HG03159 (cell line): Measurements from ENCODE around the gene LDLRAD3.

Experiments used
- ATAC-seq: cut with Tn5 transposase; IDR thresholded peaks from one replicate; pipeline ENCODE4 v1.9.1; 2021; ENCODE audit warnings: mild to moderate bottlenecking, moderate library complexity; ENCODE audit not compliant: unreplicated experiment

The LDLRAD3 gene

DNA sequence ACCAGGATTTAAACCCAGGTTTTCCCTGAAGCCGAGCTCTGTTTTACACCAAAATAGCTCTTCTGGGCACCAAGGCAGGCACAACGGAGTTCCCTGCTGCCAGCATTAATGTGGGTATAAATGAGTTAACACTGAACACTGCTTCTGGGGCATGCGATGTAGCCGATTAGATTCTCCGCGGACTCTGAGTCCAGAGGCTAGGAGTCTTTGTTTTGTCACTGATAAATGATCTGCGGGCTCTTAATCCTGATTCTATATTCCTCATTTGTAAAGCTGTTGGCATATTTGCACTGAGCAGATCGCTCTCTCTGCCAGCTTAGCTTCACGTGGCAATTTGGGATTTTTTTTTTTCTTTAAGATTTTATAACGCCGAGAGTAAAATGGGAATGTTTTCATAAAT is 16.8 kb upstream of the LDLRAD3 start:
- ATAC-seq: no peak

GRCh38 chr11:35927682-35928081 is 16.2 kb upstream of the LDLRAD3 start:
- no peak for ATAC-seq

GRCh38 chr11:35928688-35929395 is 15.0 kb upstream of the LDLRAD3 start:
- no peak for ATAC-seq

GRCh38 chr11:35930466-35930865 is 13.4 kb upstream of the LDLRAD3 start:
- no peak for ATAC-seq

- no peak for ATAC-seq
Measured at GRCh38 chr11:35932121-35932520, 11.7 kb upstream of the LDLRAD3 start.

DNA sequence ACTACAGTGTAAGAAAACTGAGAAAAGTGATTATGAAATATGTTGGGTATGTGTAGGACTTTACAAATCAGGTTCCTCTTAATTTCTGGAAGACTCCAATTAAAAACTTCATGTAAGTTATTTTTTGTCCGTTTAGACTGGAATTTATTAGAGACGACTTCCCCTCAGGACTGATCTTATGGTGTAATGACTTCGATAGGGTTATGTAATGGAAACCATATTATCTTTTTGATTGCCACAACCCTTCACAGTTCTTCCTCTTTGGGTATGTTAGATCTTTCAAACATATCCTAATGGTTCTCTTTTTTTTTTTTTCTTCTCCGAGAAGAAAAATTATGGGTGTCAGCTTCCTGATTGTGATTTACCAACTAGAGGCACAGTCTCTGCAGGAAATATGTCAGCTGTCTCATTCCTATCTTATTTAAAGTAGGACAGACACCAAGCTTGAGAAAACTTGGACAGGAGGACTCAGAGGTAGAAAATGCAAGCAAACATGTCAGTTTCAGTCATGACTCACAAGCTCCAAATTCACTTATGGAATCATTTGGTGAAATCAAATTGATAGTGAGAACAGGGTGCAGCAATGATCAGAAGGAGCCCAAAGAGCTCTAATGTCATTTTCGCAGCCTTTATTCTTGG is 11.1 kb upstream of the LDLRAD3 start:
- ATAC-seq: no peak

GRCh38 chr11:35933320-35933871 is 10.5 kb upstream of the LDLRAD3 start:
- no peak for ATAC-seq

DNA sequence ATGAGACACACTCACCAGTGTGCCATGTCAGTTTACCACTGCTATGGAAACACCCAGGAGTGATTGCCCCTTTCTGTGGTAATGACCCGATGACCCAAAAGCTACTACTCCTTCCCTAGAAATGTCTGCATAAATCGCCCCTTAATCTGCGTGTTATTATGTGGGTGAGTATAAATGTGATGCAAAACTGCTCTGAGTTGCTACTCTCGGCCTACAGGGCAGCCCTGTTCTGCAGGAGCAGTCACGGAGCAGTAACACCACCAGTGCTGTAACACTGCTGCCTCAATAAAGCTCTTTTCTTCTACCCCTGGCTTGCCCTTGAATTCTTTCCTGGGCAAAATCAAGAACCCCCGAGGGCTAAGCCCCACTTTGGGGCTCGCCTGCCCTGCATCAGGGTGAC is 9.6 kb upstream of the LDLRAD3 start:
- no peak for ATAC-seq

GRCh38 chr11:35934981-35935380 is 8.9 kb upstream of the LDLRAD3 start:
- no peak for ATAC-seq

DNA sequence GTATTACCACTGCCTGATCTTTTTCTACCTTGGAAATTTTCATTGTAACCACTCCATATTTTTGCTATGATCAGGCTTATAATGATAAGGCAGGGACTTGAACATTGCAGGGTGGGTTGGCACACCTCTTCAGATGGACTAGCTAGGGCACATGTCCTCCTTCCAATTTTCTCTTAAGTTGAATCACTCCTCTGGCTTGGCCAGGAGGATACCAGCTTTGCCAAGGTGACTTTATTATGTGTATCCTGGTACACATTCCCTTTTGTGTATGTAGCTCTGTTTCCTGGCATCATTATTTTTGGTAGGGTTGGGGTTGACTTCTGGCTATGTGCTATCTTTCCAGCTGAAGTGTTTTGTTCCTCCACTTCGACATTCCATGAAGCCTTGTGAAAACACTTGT is 8.5 kb upstream of the LDLRAD3 start:
- ATAC-seq: no peak

DNA sequence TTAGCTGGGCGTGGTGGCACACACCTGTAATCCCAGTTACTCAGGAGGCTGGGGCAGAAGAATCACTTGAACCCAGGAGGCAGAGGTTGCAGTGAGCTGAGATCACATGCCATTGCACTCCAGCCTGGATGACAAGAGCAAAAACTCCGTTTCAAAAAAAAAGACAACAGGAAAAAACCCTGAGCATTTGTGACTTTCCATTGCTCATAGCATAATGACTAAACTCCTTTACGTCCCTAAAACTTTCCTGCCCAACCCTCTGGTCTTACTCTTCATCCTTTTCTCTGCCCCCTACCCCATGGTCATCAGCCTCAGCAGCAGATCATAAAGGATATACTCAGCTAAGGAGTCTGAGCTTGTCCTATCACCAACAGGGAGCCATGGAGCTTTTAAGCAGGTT is 6.8 kb upstream of the LDLRAD3 start:
- ATAC-seq: no peak

GRCh38 chr11:35937700-35938099 is 6.2 kb upstream of the LDLRAD3 start:
- no peak for ATAC-seq

DNA sequence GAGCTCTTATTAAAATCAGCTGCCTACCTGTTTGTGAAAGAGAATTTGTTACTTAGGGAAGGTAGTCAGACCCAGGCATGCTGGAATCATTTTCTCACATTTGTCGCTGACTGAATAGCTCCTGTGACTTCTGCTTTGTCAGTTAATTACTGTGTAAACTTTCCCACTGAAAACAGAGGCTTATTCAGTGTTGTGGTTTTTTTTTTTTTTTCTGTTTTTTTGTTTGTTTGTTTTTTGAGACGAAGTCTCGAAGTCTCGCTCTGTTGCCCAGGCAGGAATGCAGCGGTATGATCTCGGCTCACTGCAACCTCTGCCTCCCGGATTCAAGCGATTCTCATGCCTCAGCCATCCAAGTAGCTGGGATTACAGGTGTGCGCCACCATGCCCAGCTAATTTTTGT is 5.6 kb upstream of the LDLRAD3 start:
- no peak for ATAC-seq

DNA sequence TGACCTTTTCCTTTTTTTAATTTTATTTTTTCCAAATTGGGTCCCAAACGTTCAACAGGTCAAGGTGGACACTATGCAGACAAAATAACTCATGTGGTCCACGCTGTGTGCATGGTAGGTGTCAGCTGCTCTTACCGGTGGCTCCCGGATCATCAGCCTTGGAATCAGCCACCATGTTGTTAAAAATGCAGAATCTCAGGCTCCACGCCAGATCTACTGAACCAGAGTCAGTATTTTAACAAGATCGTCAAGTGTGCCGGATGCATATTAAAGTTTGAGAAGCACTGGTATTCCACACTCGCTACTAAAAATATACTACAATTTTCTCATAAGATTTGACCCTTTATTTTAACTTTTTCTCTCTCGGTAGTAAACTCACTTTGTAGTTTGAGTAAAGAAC is 553 bp upstream of the LDLRAD3 start:
- no peak for ATAC-seq

DNA sequence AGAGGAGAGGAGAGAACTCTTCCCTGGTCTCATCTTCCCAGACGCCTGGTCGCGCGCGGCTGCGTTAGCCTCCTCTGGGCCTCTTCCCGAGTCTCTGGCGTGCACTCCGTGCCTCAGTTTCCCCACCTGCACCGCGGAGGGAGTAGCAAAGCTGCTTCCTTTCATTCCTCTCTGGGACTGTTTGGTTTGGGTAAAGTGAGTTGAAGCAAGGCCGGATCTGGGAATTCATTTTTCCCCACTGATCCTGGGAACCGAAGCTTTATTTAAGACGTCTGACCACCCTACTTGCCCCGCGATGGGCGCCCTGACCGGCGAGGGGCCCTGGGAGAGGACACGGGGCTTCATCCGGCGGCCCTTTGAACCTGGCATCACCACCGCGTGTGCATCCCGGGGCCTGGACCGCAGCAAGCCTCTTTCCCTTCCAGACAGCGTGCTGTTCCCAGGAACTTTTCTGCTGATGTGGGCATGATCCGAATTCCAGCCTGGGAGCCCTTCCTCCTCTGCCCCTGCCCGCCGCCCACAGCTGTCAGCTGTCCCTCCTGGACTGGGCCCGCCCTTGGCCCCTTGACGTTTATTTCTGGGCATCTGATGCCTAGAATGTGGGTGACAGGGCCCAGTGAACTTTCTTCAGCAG is 758 bp downstream of the LDLRAD3 start:
- ATAC-seq: no peak

DNA sequence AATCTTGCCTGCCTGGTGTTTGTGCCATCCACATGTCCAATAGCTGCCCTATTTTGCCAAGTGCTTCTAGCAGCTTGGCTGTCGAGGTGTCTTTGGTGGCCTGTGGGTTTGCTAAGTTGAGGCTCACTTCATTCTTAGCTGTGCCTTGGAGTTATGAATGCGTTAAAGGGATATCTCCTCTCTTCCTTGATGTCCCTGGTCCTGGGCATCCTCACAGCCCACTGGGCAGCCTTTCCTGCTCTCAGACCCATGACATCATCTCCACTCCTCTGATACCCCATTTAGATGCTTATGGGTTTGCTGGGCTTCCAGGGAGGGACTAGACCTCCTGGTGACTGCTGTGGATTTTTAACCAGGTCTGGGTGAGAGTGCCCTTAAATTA is 1.3 kb downstream of the LDLRAD3 start:
- ATAC-seq: no peak

- no peak for ATAC-seq
Measured at GRCh38 chr11:35946766-35947165, 2.9 kb downstream of the LDLRAD3 start.

DNA sequence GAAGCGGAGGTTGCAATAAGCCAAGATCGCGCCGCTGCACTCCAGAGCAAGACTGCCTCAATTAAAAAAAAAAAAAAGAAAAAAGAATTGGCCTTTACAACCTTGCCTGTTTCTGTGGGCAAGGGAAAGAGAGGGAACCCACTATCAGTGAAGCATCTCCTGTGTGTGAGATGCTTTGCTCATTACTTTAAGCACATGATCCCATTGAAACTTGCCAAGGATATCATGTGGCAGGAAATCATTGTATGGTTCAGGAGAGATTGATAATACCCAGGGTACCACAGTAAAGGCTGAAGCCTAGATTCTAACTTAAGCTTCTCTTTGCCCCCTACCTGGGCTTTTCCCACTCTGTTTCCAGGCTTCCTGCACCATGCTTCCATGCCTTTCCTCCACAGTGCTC is 3.6 kb downstream of the LDLRAD3 start:
- ATAC-seq: no peak

DNA sequence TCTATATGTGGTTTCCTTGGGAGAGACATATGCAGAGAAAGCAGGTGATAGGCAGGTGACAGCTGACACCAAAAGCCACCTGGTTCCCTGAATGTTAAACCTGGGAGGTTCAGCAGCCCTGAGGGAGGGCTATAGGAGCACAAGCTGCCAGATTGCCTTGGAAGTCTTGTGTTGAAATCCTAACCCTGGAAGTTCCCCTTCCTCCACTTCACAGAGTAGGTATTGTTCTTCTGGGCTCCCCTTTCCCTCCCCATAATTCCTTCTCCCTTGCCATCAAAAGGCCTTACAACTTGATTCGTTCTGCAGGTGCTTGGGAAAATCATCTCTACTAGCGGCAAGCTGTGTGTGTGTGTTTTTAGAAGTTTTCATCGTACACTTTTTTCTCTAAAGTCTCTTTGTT is 5.4 kb downstream of the LDLRAD3 start:
- no peak for ATAC-seq

DNA sequence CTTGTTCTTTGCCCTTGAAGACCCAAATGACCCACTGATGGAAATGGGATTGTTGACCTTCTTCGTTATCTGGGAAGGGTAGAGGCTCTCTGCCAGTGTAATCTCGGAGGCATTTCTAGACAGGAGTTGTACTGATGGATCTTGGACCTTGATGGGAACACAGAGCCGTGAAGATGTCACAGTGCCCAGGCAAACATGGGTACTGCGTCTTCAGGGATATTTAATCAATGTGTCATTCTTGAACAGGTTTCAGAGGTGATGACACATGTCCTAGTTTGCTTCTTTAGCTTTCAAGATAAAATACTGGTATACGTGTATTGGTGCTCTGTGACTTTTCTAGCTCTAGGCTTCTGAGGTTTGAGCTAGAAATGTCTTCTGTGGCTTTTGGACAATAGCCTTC is 6.2 kb downstream of the LDLRAD3 start:
- no peak for ATAC-seq

GRCh38 chr11:35951680-35952079 is 7.8 kb downstream of the LDLRAD3 start:
- ATAC-seq: no peak

GRCh38 chr11:35953081-35953760 is 9.4 kb downstream of the LDLRAD3 start:
- no peak for ATAC-seq
